B cell (primary cell): ENCODE results near the gene LUC7L.
"Not testable (repeated sequence)": the region's sequence is repeated elsewhere in the genome, so short reads cannot be mapped to it uniquely, and the experiment has no call there.

Experiments
- CTCF ChIP-seq: fragments of 200-600 bp; IDR thresholded peaks from one replicate; pipeline ENCODE4 v1.8.0; 2022; ENCODE audit warnings: antibody characterized with exemption, mild to moderate bottlenecking
- EZH2 ChIP-seq: IDR thresholded peaks from 2 replicates; pipeline ENCODE4 v1.6.1; 2012; ENCODE audit warnings: borderline replicate concordance, low read depth, mild to moderate bottlenecking, moderate library complexity, low read length; ENCODE audit not compliant: insufficient read depth, poor library complexity, severe bottlenecking

GRCh38 chr16:173211-173854 lies 55.9 kb downstream of the LUC7L start:
- not testable (repeated sequence) for TF ChIP-seq CTCF, EZH2
